Measurements from ENCODE around the gene UNC5A. TPM values are rescaled to one million over a fixed set of nuclear protein-coding genes. Genes with fewer than 3 reads are reported as not detected.

The UNC5A gene
- total RNA-seq, result not detected

GRCh38 chr5:176810081-176810597, at the start of gene UNC5A:
UNC5A (plus strand) TSS chr5:176810559; CDS start chr5:176810751, 192 bp downstream.
- intact Hi-C loops (cut with DNase I, micrococcal nuclease), result loop anchor here in 1 of 2 experiments (2.0 to 5.0 kb wide), 2 partner anchors 149 to 302 kb away; no protein-coding TSS in a partner anchor
- H3K9me3 Mint-ChIP-seq (ENCODE audit: low read depth), result no peaks in the 10 kb centered on the region

DNA sequence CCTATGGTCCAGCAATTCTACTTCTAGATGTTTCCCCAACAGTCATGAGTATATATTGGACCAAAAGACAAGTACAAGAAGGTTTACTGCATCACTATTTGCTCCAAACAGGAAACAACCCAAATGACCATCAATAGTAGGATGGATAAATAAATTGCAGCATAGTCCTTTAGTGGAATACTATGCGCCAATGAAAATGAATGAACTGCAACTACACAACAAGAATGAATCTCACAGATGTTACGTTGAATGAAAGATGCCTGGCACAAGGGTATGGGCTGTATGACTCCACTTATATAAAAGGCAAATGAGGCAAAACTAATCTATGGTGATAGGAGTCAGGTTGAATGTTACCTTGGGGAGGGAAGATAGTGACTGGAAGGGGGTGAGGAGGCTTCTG, 48.6 kb upstream of the UNC5A start:
- Mint-ChIP-seq H3K36me3 (ENCODE audit: low read depth) (no peaks in the 10 kb centered on the region), H3K27me3 (peaks cover 38% of the 10 kb centered on the region), H3K27ac (no peak overlapping the region), H3K4me1 (peaks cover 3% of the 10 kb centered on the region), H3K9me3 (ENCODE audit: low read depth) (peaks cover 9% of the 10 kb centered on the region), H3K4me3 (no peak overlapping the region)
- no peak for DNase-seq
- ChIA-PET CTCF (no interaction called here), POLR2A (no interaction called here)
- intact Hi-C loops (cut with DNase I, micrococcal nuclease), result no loop called here
- no peak for ATAC-seq

More at GRCh38 chr5:176810081-176810597, at the start of gene UNC5A:
- peaks cover 8% of the 10 kb centered on the region for H3K4me1 Mint-ChIP-seq
- ATAC-seq, result peak; percentile 61
- H3K36me3 Mint-ChIP-seq (ENCODE audit: low read depth), result no peaks in the 10 kb centered on the region
- H3K27ac Mint-ChIP-seq, result no peak within 1 kb of the TSS
- peaks cover 57% of the 10 kb centered on the region for H3K27me3 Mint-ChIP-seq
- peak; percentile 80 for DNase-seq
- H3K4me3 Mint-ChIP-seq, result peak within 1 kb of the TSS; percentile 43
- ChIA-PET CTCF (no interaction called here), POLR2A (interaction anchor here (1.4 kb wide), 1 partner anchor 29 kb away, joined by 3 read pairs; no protein-coding TSS in a partner anchor)

DNA sequence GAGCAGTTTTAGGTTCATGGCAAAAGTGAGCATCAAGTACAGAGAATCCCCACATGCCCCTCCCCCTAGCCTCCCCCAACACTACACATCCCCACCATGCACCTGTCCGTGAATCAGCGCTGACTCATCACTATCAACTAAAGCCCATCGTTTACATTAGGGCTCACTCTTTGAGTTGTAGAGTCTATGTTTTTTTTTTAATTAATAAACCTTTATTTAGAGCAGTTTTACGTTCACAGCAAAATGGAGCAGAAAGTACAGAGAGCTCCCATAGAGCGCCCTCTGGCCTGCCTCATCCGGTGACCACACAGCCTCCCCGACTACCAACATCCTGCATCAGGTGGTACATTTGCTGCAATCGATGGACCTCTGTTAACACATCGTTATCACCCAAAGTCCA, 47.9 kb upstream of the UNC5A start:
- peaks cover 42% of the 10 kb centered on the region for H3K27me3 Mint-ChIP-seq
- no peaks in the 10 kb centered on the region for H3K36me3 Mint-ChIP-seq (ENCODE audit: low read depth)
- POLR2A ChIA-PET, result no interaction called here
- ATAC-seq, result no peak
- CTCF ChIA-PET, result no interaction called here
- no peak overlapping the region for H3K4me3 Mint-ChIP-seq
- H3K27ac Mint-ChIP-seq, result no peak overlapping the region
- H3K4me1 Mint-ChIP-seq, result peaks cover 3% of the 10 kb centered on the region
- H3K9me3 Mint-ChIP-seq (ENCODE audit: low read depth), result peaks cover 9% of the 10 kb centered on the region
- DNase-seq, result no peak
- intact Hi-C loops (cut with DNase I, micrococcal nuclease), result no loop called here

GRCh38 chr5:176765687-176766086, 44.7 kb upstream of the UNC5A start:
- H3K4me1 Mint-ChIP-seq, result peaks cover 3% of the 10 kb centered on the region
- H3K9me3 Mint-ChIP-seq (ENCODE audit: low read depth), result peaks cover 9% of the 10 kb centered on the region
- H3K36me3 Mint-ChIP-seq (ENCODE audit: low read depth), result no peaks in the 10 kb centered on the region
- intact Hi-C loops (cut with DNase I, micrococcal nuclease), result no loop called here
- H3K27ac Mint-ChIP-seq, result no peak overlapping the region
- no peak for ATAC-seq
- DNase-seq, result no peak
- H3K4me3 Mint-ChIP-seq, result no peak overlapping the region
- ChIA-PET POLR2A (no interaction called here), CTCF (no interaction called here)
- peaks cover 48% of the 10 kb centered on the region for H3K27me3 Mint-ChIP-seq

DNA sequence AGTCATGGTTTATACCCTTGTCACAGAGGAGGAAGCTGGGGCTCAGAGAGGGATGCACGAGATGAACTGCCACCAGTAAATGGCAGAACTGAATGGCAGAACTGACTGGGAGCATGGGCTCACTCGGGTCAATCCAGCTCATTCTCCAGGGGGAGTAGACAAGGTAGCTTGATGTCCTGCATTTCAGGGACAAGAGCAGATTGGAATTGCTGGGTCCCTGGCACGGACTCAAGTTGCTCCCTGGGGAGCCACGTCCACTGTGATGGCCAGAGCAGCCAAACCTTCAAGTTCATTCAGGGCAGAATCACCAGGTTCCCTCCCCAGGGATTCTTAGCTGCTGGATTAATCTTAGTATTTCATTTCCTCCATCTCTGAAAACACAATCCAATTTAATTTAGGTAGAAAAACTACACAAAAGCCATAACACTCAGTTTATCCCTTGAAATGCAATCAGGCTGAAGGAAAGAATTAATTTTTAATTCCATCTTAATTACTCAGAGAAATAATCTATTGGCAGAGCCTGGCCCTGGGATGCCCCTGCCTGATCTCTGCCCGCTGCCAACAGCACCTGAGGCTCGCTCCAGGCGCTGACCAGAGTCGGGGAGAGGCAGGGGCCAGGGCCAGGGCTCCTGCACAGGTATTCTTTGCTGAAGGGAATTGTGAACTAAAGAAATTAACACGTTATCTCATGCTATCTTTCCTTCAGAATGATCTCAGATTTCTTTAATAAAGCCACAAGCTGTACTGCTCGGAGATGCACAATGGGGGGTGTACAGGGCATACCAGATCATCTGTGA, 42.0 kb upstream of the UNC5A start:
- Mint-ChIP-seq H3K27ac (no peak overlapping the region), H3K9me3 (ENCODE audit: low read depth) (peaks cover 7% of the 10 kb centered on the region), H3K4me1 (no peaks in the 10 kb centered on the region), H3K27me3 (peaks cover 50% of the 10 kb centered on the region), H3K4me3 (no peak overlapping the region), H3K36me3 (ENCODE audit: low read depth) (no peaks in the 10 kb centered on the region)
- CTCF ChIA-PET, result interaction anchor here (0.5 to 2.0 kb wide), 3 partner anchors 9 to 16 kb away, joined by 3 to 5 read pairs (median 3); no protein-coding TSS in a partner anchor
- intact Hi-C loops (cut with DNase I, micrococcal nuclease), result no loop called here
- ATAC-seq (no peak), DNase-seq (no peak)
- POLR2A ChIA-PET, result no interaction called here

DNA sequence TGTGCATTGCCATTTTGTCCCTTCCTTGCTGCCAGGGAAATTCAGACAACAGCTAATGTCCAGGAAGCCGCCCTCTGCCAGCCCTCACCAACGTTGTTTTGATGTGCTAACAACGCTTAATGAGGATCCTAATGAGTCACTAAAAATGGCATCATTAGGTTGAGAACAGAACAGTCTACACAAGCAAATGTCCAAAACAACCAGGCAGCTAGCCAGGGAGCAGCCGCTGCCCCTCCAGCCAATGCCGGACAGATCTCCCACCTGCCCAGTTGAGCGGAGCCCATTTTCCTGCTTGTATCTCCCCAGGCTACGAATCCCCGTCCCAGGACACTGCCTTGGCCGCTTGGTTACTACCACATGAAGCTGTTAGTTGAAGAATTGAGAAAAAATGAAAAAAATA, 40.4 kb upstream of the UNC5A start:
- peaks cover 7% of the 10 kb centered on the region for H3K9me3 Mint-ChIP-seq (ENCODE audit: low read depth)
- no peak for ATAC-seq
- no peaks in the 10 kb centered on the region for H3K36me3 Mint-ChIP-seq (ENCODE audit: low read depth)
- ChIA-PET CTCF (interaction anchor here (0.7 to 2.0 kb wide), 3 partner anchors 14 to 110 kb away, joined by 4 to 5 read pairs (median 4); no protein-coding TSS in a partner anchor), POLR2A (no interaction called here)
- no peak overlapping the region for H3K27ac Mint-ChIP-seq
- H3K27me3 Mint-ChIP-seq, result peaks cover 42% of the 10 kb centered on the region
- H3K4me1 Mint-ChIP-seq, result no peaks in the 10 kb centered on the region
- H3K4me3 Mint-ChIP-seq, result no peak overlapping the region
- intact Hi-C loops (cut with DNase I, micrococcal nuclease), result no loop called here
- DNase-seq, result no peak

DNA sequence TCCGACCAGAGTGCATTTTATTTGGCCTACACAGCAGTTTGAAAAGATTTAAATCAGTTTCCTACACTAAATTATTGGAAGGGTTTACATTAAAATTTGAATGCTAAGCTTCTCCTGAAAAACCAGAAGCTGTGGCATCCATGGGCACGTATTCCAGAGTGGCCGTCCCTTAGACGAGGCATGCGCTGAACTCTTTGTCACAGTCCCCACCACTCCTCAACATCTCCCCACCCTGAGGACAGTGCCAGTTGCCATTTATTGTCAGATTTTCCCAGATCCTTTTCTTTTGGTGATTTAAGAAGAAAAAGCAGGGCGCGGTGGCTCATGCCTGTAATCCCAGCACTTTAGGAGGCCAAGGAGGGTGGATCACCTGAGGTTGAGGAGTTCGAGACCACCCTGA, 39.9 kb upstream of the UNC5A start:
- intact Hi-C loops (cut with DNase I, micrococcal nuclease), result no loop called here
- no peak overlapping the region for H3K4me3 Mint-ChIP-seq
- H3K9me3 Mint-ChIP-seq (ENCODE audit: low read depth), result peaks cover 7% of the 10 kb centered on the region
- H3K36me3 Mint-ChIP-seq (ENCODE audit: low read depth), result no peaks in the 10 kb centered on the region
- DNase-seq (no peak), ATAC-seq (no peak)
- no peak overlapping the region for H3K27ac Mint-ChIP-seq
- ChIA-PET CTCF (interaction anchor here (0.7 to 0.8 kb wide), 2 partner anchors 80 to 111 kb away, joined by 4 read pairs; no protein-coding TSS in a partner anchor), POLR2A (no interaction called here)
- H3K4me1 Mint-ChIP-seq, result no peaks in the 10 kb centered on the region
- H3K27me3 Mint-ChIP-seq, result peaks cover 45% of the 10 kb centered on the region

GRCh38 chr5:176771102-176771845, 39.1 kb upstream of the UNC5A start:
- ChIA-PET CTCF (interaction anchor here (2.4 kb wide), 1 partner anchor 111 kb away, joined by 6 read pairs; no protein-coding TSS in a partner anchor), POLR2A (no interaction called here)
- no peaks in the 10 kb centered on the region for H3K9me3 Mint-ChIP-seq (ENCODE audit: low read depth)
- ATAC-seq, result no peak
- intact Hi-C loops (cut with DNase I, micrococcal nuclease), result no loop called here
- H3K36me3 Mint-ChIP-seq (ENCODE audit: low read depth), result no peaks in the 10 kb centered on the region
- no peak overlapping the region for H3K27ac Mint-ChIP-seq
- no peak for DNase-seq
- no peaks in the 10 kb centered on the region for H3K4me1 Mint-ChIP-seq
- H3K4me3 Mint-ChIP-seq, result no peak overlapping the region
- H3K27me3 Mint-ChIP-seq, result peaks cover 40% of the 10 kb centered on the region

DNA sequence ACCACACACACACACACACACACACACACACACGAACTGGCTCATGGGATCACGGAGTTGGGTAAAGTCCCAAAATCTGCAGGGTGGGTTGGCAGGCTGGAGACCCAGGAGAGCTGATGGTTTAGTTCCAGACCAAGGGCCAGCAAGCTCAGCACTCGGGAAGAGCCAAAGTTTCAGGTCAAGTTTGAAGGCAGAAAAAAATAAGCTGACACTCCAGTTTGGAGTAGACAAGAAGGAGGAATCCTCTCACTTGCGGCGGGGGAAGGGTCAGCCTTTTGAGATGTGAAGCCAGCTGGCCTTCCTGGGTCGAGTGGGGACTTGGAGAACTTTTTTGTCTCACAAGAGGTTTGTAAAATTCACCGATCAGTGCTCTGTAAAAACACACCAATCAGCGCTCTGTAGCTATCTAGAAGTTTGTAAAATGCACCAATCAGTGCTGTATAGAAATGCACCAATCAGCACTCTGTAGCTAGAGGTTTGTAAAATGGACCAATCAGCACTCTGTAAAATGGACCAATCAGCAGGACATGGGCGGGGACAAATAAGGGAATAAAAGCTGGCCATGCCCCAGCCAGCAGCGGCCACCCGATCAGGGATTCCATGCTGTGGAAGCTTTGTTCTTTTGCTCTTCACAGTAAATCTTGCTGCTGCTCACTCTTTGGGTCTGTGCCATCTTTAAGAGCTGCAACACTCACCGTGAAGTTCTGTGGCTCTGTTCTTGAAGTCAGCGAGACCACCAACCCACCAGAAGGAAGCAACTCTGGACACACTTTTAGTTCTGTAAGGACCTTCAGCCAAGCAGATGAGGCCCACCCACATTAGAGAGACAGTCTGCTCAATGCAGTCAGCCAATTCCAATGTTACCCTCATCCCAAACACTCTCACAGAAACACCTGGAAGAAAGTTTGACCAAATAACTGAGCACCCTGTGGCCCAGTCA, 37.8 kb upstream of the UNC5A start:
- DNase-seq (no peak), ATAC-seq (no peak)
- POLR2A ChIA-PET, result no interaction called here
- Mint-ChIP-seq H3K27ac (no peak overlapping the region), H3K9me3 (ENCODE audit: low read depth) (no peaks in the 10 kb centered on the region), H3K36me3 (ENCODE audit: low read depth) (no peaks in the 10 kb centered on the region), H3K4me3 (no peak overlapping the region), H3K4me1 (no peaks in the 10 kb centered on the region), H3K27me3 (peaks cover 40% of the 10 kb centered on the region)
- intact Hi-C loops (cut with DNase I, micrococcal nuclease), result no loop called here
- CTCF ChIA-PET, result interaction anchor here (0.7 to 2.4 kb wide), 2 partner anchors 11 to 112 kb away, joined by 3 to 6 read pairs; no protein-coding TSS in a partner anchor

GRCh38 chr5:176773408-176774035, 36.8 kb upstream of the UNC5A start:
- DNase-seq, result no peak
- POLR2A ChIA-PET, result no interaction called here
- no peak for ATAC-seq
- intact Hi-C loops (cut with DNase I, micrococcal nuclease), result no loop called here
- no peak overlapping the region for H3K27ac Mint-ChIP-seq
- no peaks in the 10 kb centered on the region for H3K4me1 Mint-ChIP-seq
- H3K27me3 Mint-ChIP-seq, result peaks cover 33% of the 10 kb centered on the region
- no peaks in the 10 kb centered on the region for H3K36me3 Mint-ChIP-seq (ENCODE audit: low read depth)
- CTCF ChIA-PET, result interaction anchor here (2.4 kb wide), 1 partner anchor 113 kb away, joined by 6 read pairs; no protein-coding TSS in a partner anchor
- no peak overlapping the region for H3K4me3 Mint-ChIP-seq
- no peaks in the 10 kb centered on the region for H3K9me3 Mint-ChIP-seq (ENCODE audit: low read depth)
